Lower leg skin (tissue), 4 donors: ENCODE measurements around the gene P2RX1. TPM values are rescaled to one million over a fixed set of nuclear protein-coding genes. Genes with fewer than 3 reads are reported as not detected.

ENCODE experiments used
- DNase-seq, 2 donors: peaks; one replicate each; pipeline ENCODE4 v3.0.0-alpha.2; 2019; ENCODE audit warnings: low spot score in 2 of 2
- H3K4me3 ChIP-seq: fragments of 200-600 bp; sonication (generic); 2 replicates; pipeline ENCODE4 v1.5.1; 2017; ENCODE audit warnings: mild to moderate bottlenecking, low read depth; ENCODE audit not compliant: poor library complexity, severe bottlenecking
- CTCF ChIP-seq, 3 donors: fragments of 450-650 bp; IDR thresholded peaks; one replicate each; pipeline ENCODE4 v1.5.1; 2016; ENCODE audit warnings: antibody characterized with exemption in 3 of 3, mild to moderate bottlenecking in 3 of 3, moderate library complexity in 2 of 3
- POLR2A ChIP-seq, 2 donors: fragments of 450-650 bp; IDR thresholded peaks; one replicate each; pipeline ENCODE4 v1.6.1; 2016 to 2017; ENCODE audit warnings: antibody characterized with exemption in 2 of 2, mild to moderate bottlenecking in 1 of 2, moderate library complexity in 1 of 2
- WGBS, 2 donors: methylation state at CpG; one replicate each; pipeline ENCODE4 v1.1.5; 2018; 5-methylcytosine and 5-hydroxymethylcytosine counted together
- intact Hi-C: fragments of 100-400 bp; cut with DNase I; formaldehyde crosslinking; loops from one replicate; pipeline ENCODE4 v1.15.0; 2023; ENCODE audit warnings: low total_unique reads
- total RNA-seq, 4 donors: library from RNA; depleted of rRNA; stranded (reverse); fragments of >200 nt; gene quantifications; one replicate each; pipeline ENCODE4 v1.1.0, GENCODE V29; 2016

Gene P2RX1
- total RNA-seq, 4 donors from 2014 or later, result 0.56 to 5.0 (median 1.0) TPM

GRCh38 chr17:3870871-3871306 lies 45.4 kb downstream of the P2RX1 start:
- TF ChIP-seq POLR2A (IDR thresholded peaks at IDR 0.05) (no peak), CTCF (IDR thresholded peaks at IDR 0.05) (no peak)
- 32 to 40% methylated on average over 11 of the region's 11 CpGs for WGBS, 2 donors
- intact Hi-C loops, result no loop called here
- no peak for DNase-seq
- H3K4me3 ChIP-seq, result no peak overlapping the region

DNA sequence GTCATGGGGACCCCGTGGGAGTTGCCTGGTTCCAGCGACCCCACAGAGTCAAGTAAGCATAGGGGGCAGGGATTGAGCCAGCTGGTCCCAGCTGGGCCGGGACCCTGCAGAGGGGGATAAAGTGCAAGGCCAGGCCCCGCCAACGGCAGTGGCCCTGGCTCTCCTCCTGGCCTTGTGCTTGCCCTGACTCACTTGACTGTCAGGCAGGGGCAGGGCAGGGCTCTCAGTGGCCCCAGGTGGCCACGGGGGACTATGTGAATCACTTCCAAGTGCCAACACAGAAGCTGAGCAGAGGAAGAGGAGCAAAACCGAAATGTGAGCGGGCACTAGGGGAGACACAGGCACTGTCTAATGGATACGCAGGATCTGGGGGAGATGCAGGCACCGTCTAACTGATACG lies 48.7 kb downstream of the P2RX1 start:
- intact Hi-C loops, result no loop called here
- H3K4me3 ChIP-seq, result no peak overlapping the region
- DNase-seq, result no peak
- 84 to 87% methylated on average over 11 of the region's 11 CpGs for WGBS, 2 donors
- TF ChIP-seq CTCF (IDR thresholded peaks at IDR 0.05) (no peak), POLR2A (IDR thresholded peaks at IDR 0.05) (no peak)

DNA sequence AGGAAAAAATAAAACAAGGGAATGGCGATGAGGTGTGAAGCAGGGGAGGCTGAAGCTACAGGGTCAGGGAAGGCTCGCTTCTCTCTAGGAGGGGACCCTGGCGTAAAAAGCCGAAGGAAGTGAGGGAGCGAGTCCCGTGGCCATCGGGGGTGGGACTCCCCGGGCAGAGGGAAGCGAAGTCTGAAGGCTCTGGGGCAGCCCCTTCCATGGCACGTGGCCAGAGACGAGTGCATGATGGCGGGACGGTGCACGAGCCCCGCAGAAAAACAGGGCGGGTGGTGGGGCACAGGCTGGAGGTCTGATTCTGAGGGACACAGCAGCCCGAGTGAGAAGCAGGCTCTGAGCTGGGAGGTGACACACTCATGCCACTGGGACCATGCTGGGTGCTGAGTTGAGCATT lies 49.2 kb downstream of the P2RX1 start:
- TF ChIP-seq POLR2A (IDR thresholded peaks at IDR 0.05), result no peak
- no peak for TF ChIP-seq CTCF (IDR thresholded peaks at IDR 0.05)
- WGBS, 2 donors, result 85 to 86% methylated on average over 17 of the region's 17 CpGs
- intact Hi-C loops, result no loop called here
- DNase-seq, result no peak
- no peak overlapping the region for H3K4me3 ChIP-seq

DNA sequence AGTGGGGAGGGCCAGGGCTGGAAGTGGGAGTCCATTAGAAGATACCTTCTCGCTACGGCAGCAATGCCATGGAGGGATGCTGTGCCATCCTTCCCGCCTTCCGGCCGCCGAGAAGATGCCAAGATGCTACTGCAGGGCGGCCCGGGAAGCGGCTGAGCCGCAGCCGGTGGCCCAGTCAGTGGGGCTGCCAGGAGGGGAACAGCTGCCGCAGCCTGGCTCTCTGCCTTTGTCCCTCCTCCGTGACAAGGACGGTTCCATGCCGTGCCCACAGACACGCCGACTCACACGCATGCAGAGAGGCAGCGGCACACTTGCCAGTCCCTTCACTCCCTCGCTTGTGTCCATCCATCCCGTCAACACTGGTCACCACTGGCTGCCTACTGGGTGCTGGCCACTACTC lies 50.0 kb downstream of the P2RX1 start:
- H3K4me3 ChIP-seq, result no peak overlapping the region
- 80 to 85% methylated on average over 21 of the region's 21 CpGs for WGBS, 2 donors
- no peak for DNase-seq
- intact Hi-C loops, result no loop called here
- TF ChIP-seq CTCF (IDR thresholded peaks at IDR 0.05), result no peak

GRCh38 chr17:3865176-3865575 lies 51.1 kb downstream of the P2RX1 start:
- intact Hi-C loops, result no loop called here
- 53 to 84% methylated on average over 7 to 8 of the region's 8 CpGs for WGBS, 2 donors
- DNase-seq, result no peak
- H3K4me3 ChIP-seq, result no peak overlapping the region
- TF ChIP-seq CTCF (IDR thresholded peaks at IDR 0.05) (no peak), POLR2A (IDR thresholded peaks at IDR 0.05) (no peak)

DNA sequence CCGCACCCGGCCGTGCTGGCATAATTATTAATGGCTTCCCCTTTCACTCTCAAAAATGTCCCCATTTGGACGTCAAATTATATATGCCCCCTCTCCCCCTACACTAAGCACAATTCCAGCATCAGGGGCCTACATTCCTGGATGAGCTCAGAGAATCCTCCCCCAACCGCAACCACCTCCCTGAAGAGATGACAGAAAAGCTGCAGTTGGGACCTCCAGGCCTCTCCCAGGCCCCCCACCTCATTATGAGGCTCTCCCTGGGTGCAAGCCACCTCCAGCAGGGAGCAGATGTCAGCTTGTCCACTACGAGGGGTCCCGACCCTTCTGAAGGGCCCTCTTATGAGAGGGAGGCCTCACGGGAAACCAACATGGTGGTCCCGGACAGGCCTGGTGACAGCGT lies 51.7 kb downstream of the P2RX1 start:
- intact Hi-C loops, result loop anchor here (5.0 kb wide), 2 partner anchors 43 to 138 kb away; no protein-coding TSS in a partner anchor
- no peak overlapping the region for H3K4me3 ChIP-seq
- 91 to 96% methylated on average over 9 to 10 of the region's 10 CpGs for WGBS, 2 donors
- no peak for TF ChIP-seq CTCF (IDR thresholded peaks at IDR 0.05)
- no peak for TF ChIP-seq POLR2A (IDR thresholded peaks at IDR 0.05)
- no peak for DNase-seq
